Neural cell (in vitro differentiated cells): Measurements from ENCODE around the gene SLC29A4.
"Not testable (repeated sequence)": the region's sequence is repeated elsewhere in the genome, so short reads cannot be mapped to it uniquely, and the experiment has no call there.

ENCODE experiments used
- EP300 ChIP-seq: fragments of 450-650 bp; conservative IDR thresholded peaks from 2 replicates; pipeline ENCODE4 v1.6.1; 2014; ENCODE audit warnings: antibody characterized with exemption, mild to moderate bottlenecking, moderate library complexity; ENCODE audit not compliant: poor library complexity, severe bottlenecking
- EZH2 ChIP-seq: fragments of 200-600, 300-800 bp; shearing (Covaris generic), sonication (generic); IDR thresholded peaks from 2 replicates; pipeline ENCODE4 v1.6.1; 2014; ENCODE audit warnings: antibody characterized with exemption, low read length, borderline replicate concordance, mild to moderate bottlenecking; ENCODE audit not compliant: insufficient read depth, poor library complexity, severe bottlenecking
- MXI1 ChIP-seq: fragments of 450-650 bp; conservative IDR thresholded peaks from 2 replicates; pipeline ENCODE4 v1.6.1; 2014; ENCODE audit warnings: antibody characterized with exemption, mild to moderate bottlenecking; ENCODE audit not compliant: poor library complexity, severe bottlenecking
- POLR2AphosphoS5 ChIP-seq: IDR thresholded peaks from 2 replicates; pipeline ENCODE4 v1.6.1; 2012
- RAD21 ChIP-seq: fragments of 450-650 bp; conservative IDR thresholded peaks from 2 replicates; pipeline ENCODE4 v1.6.1; 2014; ENCODE audit warnings: antibody characterized with exemption, mild to moderate bottlenecking, moderate library complexity
- SMC3 ChIP-seq: fragments of 450-650 bp; conservative IDR thresholded peaks from 2 replicates; pipeline ENCODE4 v1.6.1; 2014; ENCODE audit warnings: antibody characterized with exemption, mild to moderate bottlenecking, moderate library complexity; ENCODE audit not compliant: poor library complexity
- TF ChIP-seq, protein P1 (sequence below): IDR thresholded peaks from 2 replicates; pipeline ENCODE4 v1.6.1; 2012; ENCODE audit warnings: borderline replicate concordance
- TF ChIP-seq, protein P2 (sequence below): fragments of 450-650 bp; IDR thresholded peaks from 2 replicates; pipeline ENCODE4 v1.5.1; 2014; ENCODE audit warnings: antibody characterized with exemption, mild to moderate bottlenecking, moderate library complexity; ENCODE audit not compliant: poor library complexity, severe bottlenecking

DNA sequence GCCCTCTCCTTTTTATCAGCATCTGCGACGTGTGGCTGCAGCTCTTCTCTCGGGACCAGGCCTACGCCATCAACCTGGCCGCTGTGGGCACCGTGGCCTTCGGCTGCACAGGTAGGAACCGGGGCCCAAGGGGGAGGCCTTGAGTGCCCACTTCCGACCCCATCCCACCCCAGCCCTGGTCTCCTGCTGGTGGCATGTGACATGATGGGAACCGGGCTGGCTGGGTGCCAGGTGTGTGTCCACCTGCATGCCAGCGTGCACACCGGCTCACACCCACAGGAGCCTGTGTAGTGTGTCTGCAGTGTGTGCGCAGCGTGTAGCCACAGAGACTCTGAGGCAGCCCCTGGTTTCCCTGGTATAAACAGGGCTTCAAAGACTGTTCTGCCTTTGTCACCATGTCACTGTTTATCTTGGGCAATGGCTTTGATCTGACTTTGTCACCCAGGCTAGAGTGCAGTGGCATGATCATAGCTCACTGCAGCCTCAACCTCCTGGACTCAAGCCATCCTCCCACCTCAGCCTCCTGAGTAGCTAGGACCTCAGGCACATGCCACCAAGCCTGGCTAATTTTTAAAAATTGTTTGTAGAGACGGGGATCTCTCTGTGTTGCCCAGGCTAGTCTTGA, 9.1 kb downstream of the SLC29A4 start:
- TF ChIP-seq, protein P1, sequence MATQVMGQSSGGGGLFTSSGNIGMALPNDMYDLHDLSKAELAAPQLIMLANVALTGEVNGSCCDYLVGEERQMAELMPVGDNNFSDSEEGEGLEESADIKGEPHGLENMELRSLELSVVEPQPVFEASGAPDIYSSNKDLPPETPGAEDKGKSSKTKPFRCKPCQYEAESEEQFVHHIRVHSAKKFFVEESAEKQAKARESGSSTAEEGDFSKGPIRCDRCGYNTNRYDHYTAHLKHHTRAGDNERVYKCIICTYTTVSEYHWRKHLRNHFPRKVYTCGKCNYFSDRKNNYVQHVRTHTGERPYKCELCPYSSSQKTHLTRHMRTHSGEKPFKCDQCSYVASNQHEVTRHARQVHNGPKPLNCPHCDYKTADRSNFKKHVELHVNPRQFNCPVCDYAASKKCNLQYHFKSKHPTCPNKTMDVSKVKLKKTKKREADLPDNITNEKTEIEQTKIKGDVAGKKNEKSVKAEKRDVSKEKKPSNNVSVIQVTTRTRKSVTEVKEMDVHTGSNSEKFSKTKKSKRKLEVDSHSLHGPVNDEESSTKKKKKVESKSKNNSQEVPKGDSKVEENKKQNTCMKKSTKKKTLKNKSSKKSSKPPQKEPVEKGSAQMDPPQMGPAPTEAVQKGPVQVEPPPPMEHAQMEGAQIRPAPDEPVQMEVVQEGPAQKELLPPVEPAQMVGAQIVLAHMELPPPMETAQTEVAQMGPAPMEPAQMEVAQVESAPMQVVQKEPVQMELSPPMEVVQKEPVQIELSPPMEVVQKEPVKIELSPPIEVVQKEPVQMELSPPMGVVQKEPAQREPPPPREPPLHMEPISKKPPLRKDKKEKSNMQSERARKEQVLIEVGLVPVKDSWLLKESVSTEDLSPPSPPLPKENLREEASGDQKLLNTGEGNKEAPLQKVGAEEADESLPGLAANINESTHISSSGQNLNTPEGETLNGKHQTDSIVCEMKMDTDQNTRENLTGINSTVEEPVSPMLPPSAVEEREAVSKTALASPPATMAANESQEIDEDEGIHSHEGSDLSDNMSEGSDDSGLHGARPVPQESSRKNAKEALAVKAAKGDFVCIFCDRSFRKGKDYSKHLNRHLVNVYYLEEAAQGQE: not testable (repeated sequence)
- TF ChIP-seq, protein P2, sequence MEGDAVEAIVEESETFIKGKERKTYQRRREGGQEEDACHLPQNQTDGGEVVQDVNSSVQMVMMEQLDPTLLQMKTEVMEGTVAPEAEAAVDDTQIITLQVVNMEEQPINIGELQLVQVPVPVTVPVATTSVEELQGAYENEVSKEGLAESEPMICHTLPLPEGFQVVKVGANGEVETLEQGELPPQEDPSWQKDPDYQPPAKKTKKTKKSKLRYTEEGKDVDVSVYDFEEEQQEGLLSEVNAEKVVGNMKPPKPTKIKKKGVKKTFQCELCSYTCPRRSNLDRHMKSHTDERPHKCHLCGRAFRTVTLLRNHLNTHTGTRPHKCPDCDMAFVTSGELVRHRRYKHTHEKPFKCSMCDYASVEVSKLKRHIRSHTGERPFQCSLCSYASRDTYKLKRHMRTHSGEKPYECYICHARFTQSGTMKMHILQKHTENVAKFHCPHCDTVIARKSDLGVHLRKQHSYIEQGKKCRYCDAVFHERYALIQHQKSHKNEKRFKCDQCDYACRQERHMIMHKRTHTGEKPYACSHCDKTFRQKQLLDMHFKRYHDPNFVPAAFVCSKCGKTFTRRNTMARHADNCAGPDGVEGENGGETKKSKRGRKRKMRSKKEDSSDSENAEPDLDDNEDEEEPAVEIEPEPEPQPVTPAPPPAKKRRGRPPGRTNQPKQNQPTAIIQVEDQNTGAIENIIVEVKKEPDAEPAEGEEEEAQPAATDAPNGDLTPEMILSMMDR: not testable (repeated sequence)
- TF ChIP-seq EP300, POLR2AphosphoS5, EZH2, SMC3, MXI1, RAD21: not testable (repeated sequence)
